H1 (cell line): Measurements from ENCODE around the gene UIMC1. TPM values are rescaled to one million over a fixed set of nuclear protein-coding genes. Genes with fewer than 3 reads are reported as not detected.
A peak's percentile ranks its signal among the peaks of the same experiment; 100 is the strongest.

ENCODE experiments used
- CEBPB ChIP-seq: IDR thresholded peaks from 2 replicates; pipeline ENCODE4 v1.6.1; 2012; ENCODE audit warnings: low read depth, low read length
- CHD7 ChIP-seq: fragments of 300-600 bp; sonication (generic); IDR thresholded peaks from 2 replicates; pipeline ENCODE4 v1.7.1; 2012; ENCODE audit warnings: low read length, moderate library complexity, mild to moderate bottlenecking, inconsistent platforms; ENCODE audit not compliant: insufficient replicate concordance
- EGR1 ChIP-seq: IDR thresholded peaks from 2 replicates; pipeline ENCODE4 v1.6.1; 2011; ENCODE audit warnings: low read depth, low read length, borderline replicate concordance
- JUN ChIP-seq: IDR thresholded peaks from 2 replicates; pipeline ENCODE4 v1.6.1; 2011; ENCODE audit warnings: low read depth, mild to moderate bottlenecking, improper control_type of control experiment, low read length
- KDM4A ChIP-seq: IDR thresholded peaks from one replicate; pipeline ENCODE4 v1.7.1; 2012; ENCODE audit warnings: low read depth, mild to moderate bottlenecking, moderate library complexity, low read length, inconsistent platforms; ENCODE audit not compliant: severe bottlenecking
- NRF1 ChIP-seq: IDR thresholded peaks from 2 replicates; pipeline ENCODE4 v1.6.1; 2011; ENCODE audit warnings: mild to moderate bottlenecking, low read depth, low read length, improper control_type of control experiment
- POU5F1 ChIP-seq: IDR thresholded peaks from 2 replicates; pipeline ENCODE4 v1.6.1; 2011; ENCODE audit warnings: low read depth, mild to moderate bottlenecking, low read length, moderate library complexity
- SP2 ChIP-seq: IDR thresholded peaks from 2 replicates; pipeline ENCODE4 v1.6.1; 2012; ENCODE audit warnings: mild to moderate bottlenecking, low read length, inconsistent platforms
- SUZ12 ChIP-seq: fragments of 200-600 bp; sonication (generic); IDR thresholded peaks from 2 replicates; pipeline ENCODE4 v1.6.1; 2012; ENCODE audit warnings: mild to moderate bottlenecking, inconsistent platforms, low read length, moderate library complexity, mixed read lengths
- ZNF274 ChIP-seq: IDR thresholded peaks from 2 replicates; pipeline ENCODE4 v1.7.0; 2012; ENCODE audit warnings: low read length, borderline replicate concordance; ENCODE audit errors: extremely low read depth
- polyA plus RNA-seq, 7 experiments: library from polyadenylated mRNA; depleted of rRNA in 3 of 7; stranded (reverse) in 5 of 7; unstranded in 2 of 7; fragments of >200 nt in 5 of 7; fragments of 200-250 nt in 2 of 7; gene quantifications; 1 replicate in 5 of 7; 2 replicates in 1 of 7; 4 replicates in 1 of 7; pipeline versions ENCODE4 v1.2.1 to v1.2.3, GENCODE V29; 2011 to 2013; ENCODE audit warnings: missing spikeins in 2 of 7, mixed read lengths in 2 of 7
- total RNA-seq: library from RNA; stranded (reverse); fragmentation: NEBNext Ultra II Directional; extraction: Animal tissue kit (Norgen Biotek cat#: 25700); gene quantifications from 2 replicates; pipeline ENCODE4 v1.2.1, GENCODE V29; 2021

UIMC1 gene
- total and polyA plus RNA-seq, 2 of the 8 experiments (the other 6 are each of a cell fraction or from before 2014, with no cell fraction given): 12.8 to 43.7 TPM

DNA sequence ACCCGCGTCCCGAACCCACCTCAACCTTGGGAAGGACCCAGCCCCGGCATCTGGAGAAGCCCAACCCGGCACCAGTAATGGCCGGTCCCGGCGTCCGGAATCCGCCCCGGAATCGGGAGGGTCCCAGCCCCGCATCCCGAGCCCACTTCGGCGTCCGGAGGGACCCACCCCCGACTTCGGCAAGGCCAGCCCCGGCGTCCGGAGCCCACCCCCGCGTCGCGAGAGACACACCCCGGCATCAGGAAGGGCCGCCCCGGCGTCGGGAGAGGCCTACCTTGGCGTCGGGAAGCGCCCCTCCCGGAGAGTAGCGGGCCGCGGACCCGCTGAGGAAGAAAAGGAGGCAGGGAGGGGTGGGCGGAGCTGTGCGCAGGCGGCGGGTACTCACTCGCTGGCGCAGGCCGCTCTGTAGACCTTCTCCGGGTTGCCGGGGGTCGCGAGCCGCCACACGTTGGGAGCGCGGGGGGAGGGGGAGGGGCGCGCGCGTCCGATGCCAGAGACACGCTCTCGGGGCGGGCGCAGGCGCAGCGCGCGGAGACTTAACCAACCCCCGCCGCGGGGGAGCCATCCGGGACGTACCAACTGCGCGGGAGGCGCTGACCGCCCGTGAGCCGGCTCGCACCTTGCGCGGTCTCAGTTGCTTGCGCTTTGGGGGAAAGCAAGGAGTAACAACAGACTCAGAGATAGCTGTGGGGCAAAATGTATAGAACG lies at the start of gene UIMC1 (continued):
- no peak for TF ChIP-seq CHD7
- TF ChIP-seq ZNF274: no peak
- no peak for TF ChIP-seq KDM4A
- no peak for TF ChIP-seq SUZ12
- TF ChIP-seq POU5F1: 0 out of 2 replicates have a peak, but pooled peaks have one; percentile 34
- TF ChIP-seq NRF1: peak; percentile 61
- TF ChIP-seq SP2: no peak
- no peak for TF ChIP-seq JUN
- peak; percentile 55; the same call in 1 of the 2 replicates for TF ChIP-seq EGR1
- no peak for TF ChIP-seq CEBPB
